DOHH2 (cell line): ENCODE measurements around the gene CXXC5.

ENCODE experiments used
- H3F3A ChIP-seq: fragments of 200-600 bp; sonication (generic), shearing (Covaris generic); 2 replicates; pipeline ENCODE4 v1.6.0; 2016; ENCODE audit warnings: antibody characterized with exemption, mild to moderate bottlenecking; ENCODE audit not compliant: control insufficient read depth, insufficient read depth
- H3K27ac ChIP-seq: fragments of 200-600 bp; sonication (generic); 2 replicates; pipeline ENCODE4 v1.5.1; 2014; ENCODE audit warnings: low read depth, mild to moderate bottlenecking, low read length, moderate library complexity
- H3K27me3 ChIP-seq: fragments of 200-600 bp; sonication (generic); 2 replicates; pipeline ENCODE4 v1.6.1; 2014; ENCODE audit warnings: mild to moderate bottlenecking, low read length, mixed read lengths; ENCODE audit not compliant: control insufficient read depth
- H3K36me3 ChIP-seq: fragments of 200-600 bp; sonication (generic); 2 replicates; pipeline ENCODE4 v1.6.1; 2014; ENCODE audit warnings: mild to moderate bottlenecking, low read length, moderate library complexity, mixed read lengths; ENCODE audit not compliant: control insufficient read depth
- H3K4me1 ChIP-seq: fragments of 200-600 bp; sonication (generic); 2 replicates; pipeline ENCODE4 v1.6.1; 2014; ENCODE audit warnings: mild to moderate bottlenecking, low read length, mixed read lengths; ENCODE audit not compliant: control insufficient read depth
- H3K4me2 ChIP-seq: fragments of 200-600 bp; sonication (generic); 2 replicates; pipeline ENCODE4 v1.6.0; 2014; ENCODE audit warnings: mild to moderate bottlenecking, low read length, moderate library complexity
- H3K4me3 ChIP-seq: fragments of 200-600 bp; sonication (generic); 2 replicates; pipeline ENCODE4 v1.5.1; 2014; ENCODE audit warnings: mild to moderate bottlenecking, low read length, mixed read lengths
- H3K79me2 ChIP-seq: fragments of 200-600 bp; sonication (generic); 2 replicates; pipeline ENCODE4 v1.6.1; 2014; ENCODE audit warnings: mild to moderate bottlenecking, low read length, mixed read lengths; ENCODE audit not compliant: control insufficient read depth
- H3K9me2 ChIP-seq: fragments of 200-600 bp; sonication (generic); replicated peaks from 2 replicates; pipeline ENCODE4 v1.6.1; 2014; ENCODE audit warnings: mild to moderate bottlenecking, low read length, mixed read lengths; ENCODE audit not compliant: control insufficient read depth
- H3K9me3 ChIP-seq: fragments of 200-600 bp; sonication (generic); 2 replicates; pipeline ENCODE4 v1.6.1; 2014; ENCODE audit warnings: antibody characterized with exemption, low read length, mixed read lengths; ENCODE audit not compliant: control insufficient read depth, insufficient read depth
- H4K20me1 ChIP-seq: fragments of 200-600 bp; sonication (generic); 2 replicates; pipeline ENCODE4 v1.6.0; 2014; ENCODE audit warnings: low read depth, mild to moderate bottlenecking, antibody characterized with exemption, low read length, moderate library complexity; ENCODE audit not compliant: control insufficient read depth, insufficient read depth
- CTCF ChIP-seq: fragments of 200-600 bp; sonication (generic); IDR thresholded peaks from one replicate; pipeline ENCODE4 v1.5.1; 2014; ENCODE audit warnings: antibody characterized with exemption, mild to moderate bottlenecking, low read depth, low read length; ENCODE audit not compliant: poor library complexity, severe bottlenecking
- EZH2phosphoT487 ChIP-seq: fragments of 200-600 bp; sonication (generic); IDR thresholded peaks from 2 replicates; pipeline ENCODE4 v1.6.1; 2017; ENCODE audit warnings: borderline replicate concordance, mild to moderate bottlenecking, antibody characterized with exemption, low read length, moderate library complexity, mixed read lengths

Gene CXXC5

GRCh38 chr5:139651853-139652787 lies 4.0 kb downstream of the CXXC5 start:
- Histone ChIP-seq H3K27ac (peak overlapping the region; percentile 86), H3K9me2 (no peaks in the 10 kb centered on the region), H4K20me1 (peaks cover 39% of the 10 kb centered on the region), H3K9me3 (no peaks in the 10 kb centered on the region), H3K27me3 (no peaks in the 10 kb centered on the region), H3K36me3 (peaks cover 5% of the 10 kb centered on the region; the same call in 1 of the 2 replicates), H3K4me2 (peak overlapping the region; percentile 85), H3F3A (peaks cover 13% of the 10 kb centered on the region), H3K4me3 (peak overlapping the region; percentile 79), H3K4me1 (peaks cover 60% of the 10 kb centered on the region), H3K79me2 (peaks cover 86% of the 10 kb centered on the region)
- TF ChIP-seq EZH2phosphoT487: no peak
- TF ChIP-seq CTCF: no peak

GRCh38 chr5:139652788-139653241 lies 4.7 kb downstream of the CXXC5 start:
- Histone ChIP-seq H3K27ac (peak overlapping the region; percentile 86), H3K27me3 (no peaks in the 10 kb centered on the region), H3F3A (peaks cover 13% of the 10 kb centered on the region), H4K20me1 (peaks cover 36% of the 10 kb centered on the region), H3K4me2 (peak overlapping the region; percentile 85), H3K9me2 (no peaks in the 10 kb centered on the region), H3K4me1 (peaks cover 60% of the 10 kb centered on the region), H3K36me3 (peaks cover 6% of the 10 kb centered on the region; the same call in 1 of the 2 replicates), H3K9me3 (no peaks in the 10 kb centered on the region), H3K4me3 (peak overlapping the region; percentile 79), H3K79me2 (peaks cover 93% of the 10 kb centered on the region)
- TF ChIP-seq CTCF (no peak), EZH2phosphoT487 (no peak)

GRCh38 chr5:139653616-139654015 lies 5.5 kb downstream of the CXXC5 start:
- H3K27me3 ChIP-seq: no peaks in the 10 kb centered on the region
- H4K20me1 ChIP-seq: peaks cover 36% of the 10 kb centered on the region
- peaks cover 66% of the 10 kb centered on the region for H3K4me1 ChIP-seq
- H3K9me3 ChIP-seq: no peaks in the 10 kb centered on the region
- no peak overlapping the region for H3K27ac ChIP-seq
- TF ChIP-seq EZH2phosphoT487 (no peak), CTCF (no peak)
- peak overlapping the region; percentile 79 for H3K4me3 ChIP-seq
- H3K4me2 ChIP-seq: peak overlapping the region; percentile 85
- H3K36me3 ChIP-seq: peaks cover 6% of the 10 kb centered on the region; the same call in 1 of the 2 replicates
- no peaks in the 10 kb centered on the region for H3K9me2 ChIP-seq
- peaks cover 98% of the 10 kb centered on the region for H3K79me2 ChIP-seq
- peaks cover 13% of the 10 kb centered on the region for H3F3A ChIP-seq
